K562 (cell line): ENCODE measurements around the gene TMEM43. TPM values are rescaled to one million over a fixed set of nuclear protein-coding genes. Genes with fewer than 3 reads are reported as not detected.

ENCODE experiments used
- ATAC-seq: fragments of 200-7000 bp; cut with Tn5 transposase; 3 replicates; pipeline ENCODE4 v1.9.1; 2020; ENCODE audit warnings: moderate library complexity
- BruUV-seq: library from RNA; stranded (reverse); fragments of 400-500 nt; replicated peaks from 2 replicates; lab custom pipeline; 2021; lab: Mats Ljungman, UMichigan
- CTCF ChIA-PET: fragments of 300-600 bp; formaldehyde crosslinking; extraction: SDS; loops from one replicate; lab custom pipeline; 2021; ENCODE audit warnings: low intra/inter-chr PET ratio; lab: Yijun Ruan, JAX
- POLR2A ChIA-PET: fragments of 300-600, 350-650 bp; sonication (Branson Sonifier 250); formaldehyde crosslinking; extraction: SDS; loops from one replicate; lab custom pipeline; 2021; ENCODE audit warnings: antibody characterized with exemption, inconsistent platforms; lab: Yijun Ruan, JAX
- DNase-seq, 4 experiments: peaks; one replicate each; pipeline versions ENCODE4 v3.0.0 to v3.0.0-alpha.2; 2011 to 2018; ENCODE audit warnings: low spot score in 3 of 4, mixed read lengths in 3 of 4; ENCODE audit errors: extremely low read depth in 1 of 4
- FAIRE-seq: peaks from 2 replicates; lab custom pipeline; 2011; peaks lifted over from hg19 to GRCh38; lab: Jason Lieb, UNC
- H2AFZ ChIP-seq: 2 replicates; pipeline ENCODE4 v1.6.0; 2011; ENCODE audit warnings: low read depth, low read length, control low read depth, inconsistent platforms
- H3K27ac ChIP-seq: fragments of 200-600 bp; 3 replicates; pipeline ENCODE4 v1.8.0; 2011; ENCODE audit warnings: low read depth, mild to moderate bottlenecking, control low read depth, inconsistent platforms, low read length, moderate library complexity, mixed read lengths; ENCODE audit errors: extremely low read depth
- H3K27me3 ChIP-seq, 2 experiments: fragments of 300-600 bp in 1 of 2; 2 replicates in 1 of 2; 3 replicates in 1 of 2; pipeline versions ENCODE4 v1.6.0 to v1.8.0; 2011; ENCODE audit warnings: inconsistent platforms in 2 of 2, low read length in 2 of 2, mild to moderate bottlenecking in 1 of 2, mixed read lengths in 1 of 2, moderate library complexity in 1 of 2; ENCODE audit not compliant: control insufficient read depth in 2 of 2, insufficient read depth in 2 of 2
- H3K36me3 ChIP-seq: fragments of 300-600 bp; 3 replicates; pipeline ENCODE4 v1.8.0; 2011; ENCODE audit warnings: mild to moderate bottlenecking, low read length, inconsistent platforms; ENCODE audit not compliant: control insufficient read depth, insufficient read depth
- H3K4me1 ChIP-seq, 2 experiments: fragments of 200-600 bp in 1 of 2; replicated peaks in 1 of 2; 2 replicates in 1 of 2; 3 replicates in 1 of 2; pipeline versions ENCODE4 v1.5.1 to v1.8.0; 2011; ENCODE audit warnings: inconsistent platforms in 2 of 2, low read length in 2 of 2, mild to moderate bottlenecking in 1 of 2, mixed read lengths in 1 of 2, moderate library complexity in 1 of 2; ENCODE audit not compliant: control insufficient read depth in 2 of 2, insufficient read depth in 2 of 2
- H3K4me2 ChIP-seq: 2 replicates; pipeline ENCODE4 v1.6.1; 2011; ENCODE audit warnings: low read length, control low read depth, inconsistent platforms, mixed read lengths; ENCODE audit not compliant: insufficient read depth
- H3K4me3 ChIP-seq: fragments of 200-600 bp; sonication (generic), shearing (Covaris generic); 2 replicates; pipeline ENCODE4 v1.5.1; 2016; ENCODE audit warnings: control low read depth, inconsistent platforms
- H3K79me2 ChIP-seq: fragments of 200-600 bp; 3 replicates; pipeline ENCODE4 v1.8.0; 2011; ENCODE audit warnings: low read length, inconsistent platforms; ENCODE audit not compliant: control insufficient read depth, insufficient read depth
- H3K9ac ChIP-seq, 2 experiments: 2 replicates each; pipeline versions ENCODE4 v1.6.0 to v1.6.1; 2011; ENCODE audit warnings: low read depth in 2 of 2, low read length in 2 of 2, control low read depth in 1 of 2, inconsistent platforms in 1 of 2, mild to moderate bottlenecking in 1 of 2, mixed read lengths in 1 of 2; ENCODE audit not compliant: insufficient read depth in 1 of 2
- H3K9me1 ChIP-seq: one replicate; pipeline ENCODE4 v1.6.0; 2011; ENCODE audit warnings: inconsistent platforms, mild to moderate bottlenecking, low read length, moderate library complexity; ENCODE audit not compliant: control insufficient read depth, insufficient read depth
- H3K9me3 ChIP-seq: replicated peaks from 2 replicates; pipeline ENCODE4 v1.5.1; 2011; ENCODE audit warnings: low read depth, low read length, inconsistent platforms; ENCODE audit not compliant: control insufficient read depth, insufficient read depth
- H4K20me1 ChIP-seq: replicated peaks from 2 replicates; pipeline ENCODE4 v1.6.1; 2011; ENCODE audit warnings: low read length, inconsistent platforms, mixed read lengths; ENCODE audit not compliant: control insufficient read depth, insufficient read depth
- POLR2G ChIP-seq: fragments of 200-400 bp; formaldehyde crosslinking; IDR thresholded peaks from 2 replicates; pipeline ENCODE4 v1.6.1; 2017; ENCODE audit warnings: low read depth, mild to moderate bottlenecking, antibody characterized with exemption, low read length, moderate library complexity
- SNAPC5 ChIP-seq: fragments of 250-450 bp; sonication (Bioruptor Pico); IDR thresholded peaks from 2 replicates; pipeline ENCODE4 v1.8.0; 2021; ENCODE audit warnings: moderate library complexity, mild to moderate bottlenecking, inconsistent platforms
- UBTF ChIP-seq, 2 experiments: IDR thresholded peaks; 2 replicates each; pipeline ENCODE4 v1.6.1; 2012; ENCODE audit warnings: improper control_type of control experiment in 2 of 2, low read depth in 2 of 2, low read length in 2 of 2, borderline replicate concordance in 1 of 2
- WGBS: fragments of 100-300 bp; shearing (Covaris generic); methylation state at CpG from one replicate; pipeline ENCODE4 v1.1.6; 2016; ENCODE audit warnings: low coverage, mixed read lengths; ENCODE audit not compliant: insufficient coverage; ENCODE audit errors: missing lambda C conversion rate; 5-methylcytosine and 5-hydroxymethylcytosine counted together
- in situ Hi-C: fragments of 300-500 bp; cut with MboI; formaldehyde crosslinking; loops from 4 replicates; pipeline ENCODE4 v1.15.0; 2018; ENCODE audit warnings: inconsistent platforms, mixed read lengths
- intact Hi-C: fragments of 100-400 bp; cut with micrococcal nuclease; formaldehyde crosslinking; loops from 2 replicates; pipeline ENCODE4 v1.14.2; 2022
- polyA plus RNA-seq, 8 experiments: library from polyadenylated mRNA; depleted of rRNA in 4 of 8; stranded (reverse) in 5 of 8; unstranded in 3 of 8; fragments of >200 nt; fragmentation: Nextera tagmentation in 2 of 8; fragmentation: Illumina TruSeq in 1 of 8; extraction: Ambion mirVana in 2 of 8; extraction: Trizol in 1 of 8; gene quantifications; 2 replicates each; pipeline versions ENCODE4 v1.2.1 to v1.2.3, GENCODE V29; 2011 to 2014; ENCODE audit warnings: inconsistent platforms in 1 of 8, missing spikeins in 1 of 8
- total RNA-seq, 7 experiments: library from RNA; depleted of rRNA in 6 of 7; stranded (reverse); fragments of >200 nt in 6 of 7; fragmentation: Illumina TruSeq in 2 of 7; extraction: Trizol in 2 of 7; gene quantifications; 2 replicates each; pipeline versions ENCODE4 v1.2.1 to v1.2.3, GENCODE V29; 2011 to 2021; ENCODE audit warnings: low replicate concordance in 1 of 7

The TMEM43 gene
- total and polyA plus RNA-seq, 9 of the 15 experiments (the other 6 are each of a cell fraction or from before 2014, with no cell fraction given) = 16.7 to 46.1 (median 35.7) TPM

- Histone ChIP-seq H3K4me2 (no peak overlapping the region), H3K9ac (no peak overlapping the region), H4K20me1 (no peaks in the 10 kb centered on the region; the same call in 1 of the 2 replicates), H3K79me2 (peaks cover 7% of the 10 kb centered on the region), H3K9me3 (no peaks in the 10 kb centered on the region), H3K27me3 (no peaks in the 10 kb centered on the region), H3K27ac (no peak overlapping the region), H3K9me1 (no peaks in the 10 kb centered on the region), H3K4me3 (no peak overlapping the region), H3K4me1 (no peaks in the 10 kb centered on the region), H3K36me3 (peaks cover 89% of the 10 kb centered on the region), H2AFZ (no peak overlapping the region)
- no TSS peak for BruUV-seq
- FAIRE-seq = no peak
- TF ChIP-seq UBTF (IDR thresholded peaks at IDR 0.05; ENCODE audit: borderline replicate concordance in 1 of 2, low read depth in 2 of 2, low read length in 2 of 2) (no peak), SNAPC5 (CRISPR knock-in tag) (no peak), POLR2G (peak; percentile 35; the same call in 1 of the 2 replicates)
- CTCF ChIA-PET = no interaction called here
- POLR2A ChIA-PET = interaction anchor here (0.6 to 3.6 kb wide), 4 partner anchors 8 to 12 kb away, joined by 4 to 16 read pairs (median 4); partner anchors contain the start of genes CHCHD4 and TMEM43
- DNase-seq = no peak
- 91% methylated on average over 9 of the region's 10 CpGs for WGBS
- in situ Hi-C loops = no loop called here
- intact Hi-C loops = no loop called here
- ATAC-seq = no peak
These were observed 8.4 kb downstream of the TMEM43 start for GRCh38 chr3:14133188-14133800.
